ENCODE data around the gene PRKAR2A.

The PRKAR2A gene

GRCh38 chr3:48847504-48848423 lies at the start of gene PRKAR2A:
Gene PRKAR2A, minus strand, starts transcription at chr3:48847874. Its CDS starts 278 bp downstream, at chr3:48847596.
- DNase-seq (ENCODE audit: low spot score): peak; percentile 95

GRCh38 chr3:48896936-48897335 lies 49.3 kb upstream of the PRKAR2A start:
- DNase-seq (ENCODE audit: low spot score): no peak

- DNase-seq (ENCODE audit: low spot score): no peak
Measured at GRCh38 chr3:48894516-48894915, 46.8 kb upstream of the PRKAR2A start.

GRCh38 chr3:48891606-48892005 lies 43.9 kb upstream of the PRKAR2A start:
- no peak for DNase-seq (ENCODE audit: low spot score)

- DNase-seq (ENCODE audit: low spot score): no peak
Measured at GRCh38 chr3:48885753-48886152, 38.1 kb upstream of the PRKAR2A start.

- DNase-seq (ENCODE audit: low spot score): no peak
Measured at GRCh38 chr3:48881652-48882114, 34.0 kb upstream of the PRKAR2A start.

- no peak for DNase-seq (ENCODE audit: low spot score)
Measured at GRCh38 chr3:48881006-48881405, 33.3 kb upstream of the PRKAR2A start.

GRCh38 chr3:48879994-48880377 lies 32.3 kb upstream of the PRKAR2A start:
- DNase-seq (ENCODE audit: low spot score): no peak

- no peak for DNase-seq (ENCODE audit: low spot score)
Measured at GRCh38 chr3:48879307-48879993, 31.8 kb upstream of the PRKAR2A start.

- DNase-seq (ENCODE audit: low spot score): no peak
Measured at GRCh38 chr3:48877671-48878070, 30.0 kb upstream of the PRKAR2A start.

GRCh38 chr3:48863122-48863521 lies 15.4 kb upstream of the PRKAR2A start:
- no peak for DNase-seq (ENCODE audit: low spot score)

GRCh38 chr3:48859206-48859605 lies 11.5 kb upstream of the PRKAR2A start:
- no peak for DNase-seq (ENCODE audit: low spot score)

GRCh38 chr3:48858709-48859108 lies 11.0 kb upstream of the PRKAR2A start:
- no peak for DNase-seq (ENCODE audit: low spot score)

GRCh38 chr3:48857641-48858040 lies 10.0 kb upstream of the PRKAR2A start:
- no peak for DNase-seq (ENCODE audit: low spot score)

GRCh38 chr3:48856469-48856868 lies 8.8 kb upstream of the PRKAR2A start:
- no peak for DNase-seq (ENCODE audit: low spot score)

- no peak for DNase-seq (ENCODE audit: low spot score)
Measured at GRCh38 chr3:48855681-48856447, 8.2 kb upstream of the PRKAR2A start.

- DNase-seq (ENCODE audit: low spot score): no peak
Measured at GRCh38 chr3:48852151-48852550, 4.5 kb upstream of the PRKAR2A start.

GRCh38 chr3:48851407-48851806 lies 3.7 kb upstream of the PRKAR2A start:
- no peak for DNase-seq (ENCODE audit: low spot score)

- no peak for DNase-seq (ENCODE audit: low spot score)
Measured at GRCh38 chr3:48848816-48849515, 1.3 kb upstream of the PRKAR2A start.

GRCh38 chr3:48847053-48847503 lies 596 bp downstream of the PRKAR2A start:
- peak; percentile 47 for DNase-seq (ENCODE audit: low spot score)

GRCh38 chr3:48845170-48845569 lies 2.5 kb downstream of the PRKAR2A start:
- no peak for DNase-seq (ENCODE audit: low spot score)

- DNase-seq (ENCODE audit: low spot score): no peak
Measured at GRCh38 chr3:48837163-48837562, 10.5 kb downstream of the PRKAR2A start.

Data from germinal center (tissue), 1 donor.